GM12878 (cell line): Measurements from ENCODE around the gene BICDL2. TPM values are rescaled to one million over a fixed set of nuclear protein-coding genes. Genes with fewer than 3 reads are reported as not detected.

Source experiments
- ATAC-seq: fragments of 200-7000 bp; cut with Tn5 transposase; 3 replicates; pipeline ENCODE4 v1.9.1; 2020; ENCODE audit warnings: mild to moderate bottlenecking, moderate library complexity
- BruUV-seq: library from RNA; stranded (reverse); fragments of 400-500 nt; replicated peaks from 2 replicates; lab custom pipeline; 2021; lab: Mats Ljungman, UMichigan
- CTCF ChIA-PET: fragments of 300-600 bp; sonication (Branson Sonifier 250); formaldehyde crosslinking; extraction: SDS; loops from one replicate; lab custom pipeline; 2021; ENCODE audit warnings: inconsistent platforms; lab: Yijun Ruan, JAX
- POLR2A ChIA-PET: fragments of 350-600 bp; formaldehyde crosslinking; extraction: SDS; loops from one replicate; lab custom pipeline; 2021; ENCODE audit warnings: inconsistent platforms; lab: Charles Lee
- RAD21 ChIA-PET: fragments of 300-600 bp; sonication (Branson Sonifier 250); formaldehyde crosslinking; loops from one replicate; lab custom pipeline; 2023; ENCODE audit warnings: antibody characterized with exemption; ENCODE audit not compliant: unreplicated experiment; lab: Charles Lee
- SMC1A ChIA-PET: fragments of 300-600 bp; sonication (Branson Sonifier 250); formaldehyde crosslinking; loops from one replicate; lab custom pipeline; 2023; ENCODE audit not compliant: unreplicated experiment, uncharacterized antibody; lab: Charles Lee
- DNase-seq: peaks from one replicate; pipeline ENCODE4 v3.0.0-alpha.2; 2011; ENCODE audit warnings: low read depth, low spot score
- FAIRE-seq: peaks from 3 replicates; lab custom pipeline; 2011; peaks lifted over from hg19 to GRCh38; lab: Jason Lieb, UNC
- H2AFZ ChIP-seq: 2 replicates; pipeline ENCODE4 v1.6.0; 2011; ENCODE audit warnings: low read depth, low read length, control low read depth; ENCODE audit not compliant: control insufficient read depth
- H3K27ac ChIP-seq: 2 replicates; pipeline ENCODE4 v1.5.1; 2011; ENCODE audit warnings: control low read depth; ENCODE audit not compliant: control insufficient read depth, insufficient read depth
- H3K27me3 ChIP-seq, 2 experiments: replicated peaks in 1 of 2; 2 replicates each; pipeline versions ENCODE4 v1.6.0 to v1.6.1; 2011; ENCODE audit warnings: low read length in 1 of 2; ENCODE audit not compliant: control insufficient read depth in 2 of 2, insufficient read depth in 2 of 2
- H3K36me3 ChIP-seq, 2 experiments: 2 replicates each; pipeline ENCODE4 v1.5.1; 2011; ENCODE audit warnings: low read length in 1 of 2; ENCODE audit not compliant: control insufficient read depth in 2 of 2, insufficient read depth in 2 of 2
- H3K4me1 ChIP-seq: 2 replicates; pipeline ENCODE4 v1.6.1; 2011; ENCODE audit warnings: mild to moderate bottlenecking, low read length, moderate library complexity, mixed read lengths; ENCODE audit not compliant: control insufficient read depth, insufficient read depth
- H3K4me2 ChIP-seq: 2 replicates; pipeline ENCODE4 v1.6.0; 2011; ENCODE audit warnings: control low read depth; ENCODE audit not compliant: control insufficient read depth, insufficient read depth
- H3K4me3 ChIP-seq: fragments of 200-600 bp; sonication (generic); 2 replicates; pipeline ENCODE4 v1.5.1; 2016
- H3K79me2 ChIP-seq: 2 replicates; pipeline ENCODE4 v1.6.0; 2011; ENCODE audit warnings: low read length; ENCODE audit not compliant: control insufficient read depth, insufficient read depth
- H3K9ac ChIP-seq: 2 replicates; pipeline ENCODE4 v1.8.0; 2011; ENCODE audit warnings: low read length, control low read depth, mixed read lengths; ENCODE audit not compliant: control insufficient read depth, insufficient read depth
- H3K9me3 ChIP-seq: replicated peaks from 3 replicates; pipeline ENCODE4 v1.5.1; 2011; ENCODE audit warnings: mild to moderate bottlenecking, low read length; ENCODE audit not compliant: control insufficient read depth, insufficient read depth
- H4K20me1 ChIP-seq: 2 replicates; pipeline ENCODE4 v1.6.0; 2011; ENCODE audit not compliant: control insufficient read depth, insufficient read depth
- EED ChIP-seq: sonication (generic); IDR thresholded peaks from 2 replicates; pipeline ENCODE4 v1.6.1; 2016; ENCODE audit warnings: antibody characterized with exemption, low read depth
- EGR1 ChIP-seq, 2 experiments: IDR thresholded peaks; 1 replicate in 1 of 2; 2 replicates in 1 of 2; pipeline ENCODE4 v1.6.1; 2011 to 2012; ENCODE audit warnings: low read depth in 2 of 2, low read length in 2 of 2, borderline replicate concordance in 1 of 2, mild to moderate bottlenecking in 1 of 2, moderate library complexity in 1 of 2
- EP300 ChIP-seq, 2 experiments: fragments of 150-350 bp in 1 of 2; IDR thresholded peaks; 2 replicates each; pipeline ENCODE4 v1.6.1; 2011 to 2012; ENCODE audit warnings: low read depth in 2 of 2, low read length in 2 of 2, borderline replicate concordance in 1 of 2, improper control_type of control experiment in 1 of 2, inconsistent platforms in 1 of 2; ENCODE audit not compliant: control insufficient read depth in 1 of 2
- IKZF1 ChIP-seq: fragments of 450-650 bp; conservative IDR thresholded peaks from 2 replicates; pipeline ENCODE4 v1.6.1; 2017; ENCODE audit warnings: antibody characterized with exemption, mild to moderate bottlenecking
- MYC ChIP-seq: IDR thresholded peaks from 2 replicates; pipeline ENCODE4 v1.6.1; 2011; ENCODE audit warnings: mild to moderate bottlenecking, low read length, moderate library complexity, inconsistent platforms; ENCODE audit not compliant: insufficient read depth, insufficient replicate concordance, insufficient read length, severe bottlenecking
- PAX8 ChIP-seq: fragments of 450-650 bp; IDR thresholded peaks from 2 replicates; pipeline ENCODE4 v1.6.1; 2017; ENCODE audit warnings: mild to moderate bottlenecking, moderate library complexity
- PKNOX1 ChIP-seq: fragments of 450-650 bp; IDR thresholded peaks from 2 replicates; pipeline ENCODE4 v1.6.1; 2016; ENCODE audit warnings: mild to moderate bottlenecking
- POLR2A ChIP-seq: IDR thresholded peaks from 2 replicates; pipeline ENCODE4 v1.6.1; 2011; ENCODE audit warnings: low read depth, mild to moderate bottlenecking, low read length
- SIN3A ChIP-seq: IDR thresholded peaks from 2 replicates; pipeline ENCODE4 v1.6.1; 2012; ENCODE audit warnings: low read depth, low read length, improper control_type of control experiment
- SIX5 ChIP-seq: IDR thresholded peaks from 2 replicates; pipeline ENCODE4 v1.6.1; 2011; ENCODE audit warnings: mild to moderate bottlenecking, low read depth, low read length, moderate library complexity; ENCODE audit not compliant: severe bottlenecking
- SRF ChIP-seq, 2 experiments: IDR thresholded peaks; 2 replicates each; pipeline ENCODE4 v1.6.1; 2011; ENCODE audit warnings: low read depth in 2 of 2, low read length in 2 of 2, mild to moderate bottlenecking in 1 of 2, moderate library complexity in 1 of 2
- ZBTB40 ChIP-seq: fragments of 450-650 bp; IDR thresholded peaks from 2 replicates; pipeline ENCODE4 v1.6.1; 2016; ENCODE audit warnings: mild to moderate bottlenecking, moderate library complexity, borderline replicate concordance
- ZNF384 ChIP-seq: IDR thresholded peaks from 2 replicates; pipeline ENCODE4 v1.6.1; 2012; ENCODE audit warnings: low read depth, mild to moderate bottlenecking, low read length, improper control_type of control experiment, borderline replicate concordance
- WGBS: methylation state at CpG from one replicate; pipeline ENCODE4 v1.1.6; 2016; ENCODE audit warnings: low lambda C conversion rate; ENCODE audit not compliant: insufficient replicate concordance, insufficient coverage; ENCODE audit errors: missing lambda C conversion rate; 5-methylcytosine and 5-hydroxymethylcytosine counted together
- in situ Hi-C: fragments of 300-500 bp; cut with MboI; formaldehyde crosslinking; loops from 9 replicates; pipeline ENCODE4 v1.14.3; 2018; ENCODE audit warnings: mixed read lengths
- intact Hi-C: fragments of 100-400 bp; cut with micrococcal nuclease; formaldehyde crosslinking; loops from one replicate; pipeline ENCODE4 v1.14.2; 2022; ENCODE audit not compliant: unreplicated experiment
- polyA plus RNA-seq, 11 experiments: library from polyadenylated mRNA; depleted of rRNA in 4 of 11; unstranded in 6 of 11; stranded (reverse) in 5 of 11; fragments of >200 nt; fragmentation: Nextera tagmentation in 4 of 11; fragmentation: Illumina TruSeq in 1 of 11; extraction: Ambion mirVana in 4 of 11; extraction: Trizol in 1 of 11; gene quantifications; 1 replicate in 1 of 11; 2 replicates in 10 of 11; pipeline versions ENCODE4 v1.2.1 to v1.2.3, GENCODE V29; 2011 to 2016; ENCODE audit warnings: inconsistent platforms in 2 of 11, missing spikeins in 2 of 11, low read depth in 1 of 11
- total RNA-seq, 4 experiments: library from RNA; depleted of rRNA in 3 of 4; stranded (reverse); fragments of >200 nt in 3 of 4; fragmentation: Illumina TruSeq in 1 of 4; extraction: Trizol in 1 of 4; gene quantifications; 2 replicates each; pipeline versions ENCODE4 v1.2.1 to v1.2.3, GENCODE V29; 2013 to 2021
- TF ChIP-seq, protein P1 (sequence below): fragments of 450-650 bp; IDR thresholded peaks from 2 replicates; pipeline ENCODE4 v1.6.1; 2016; ENCODE audit warnings: mild to moderate bottlenecking

The BICDL2 gene
- total and polyA plus RNA-seq, 10 of the 15 experiments (the other 5 are each of a cell fraction or from before 2014, with no cell fraction given), result not detected

DNA sequence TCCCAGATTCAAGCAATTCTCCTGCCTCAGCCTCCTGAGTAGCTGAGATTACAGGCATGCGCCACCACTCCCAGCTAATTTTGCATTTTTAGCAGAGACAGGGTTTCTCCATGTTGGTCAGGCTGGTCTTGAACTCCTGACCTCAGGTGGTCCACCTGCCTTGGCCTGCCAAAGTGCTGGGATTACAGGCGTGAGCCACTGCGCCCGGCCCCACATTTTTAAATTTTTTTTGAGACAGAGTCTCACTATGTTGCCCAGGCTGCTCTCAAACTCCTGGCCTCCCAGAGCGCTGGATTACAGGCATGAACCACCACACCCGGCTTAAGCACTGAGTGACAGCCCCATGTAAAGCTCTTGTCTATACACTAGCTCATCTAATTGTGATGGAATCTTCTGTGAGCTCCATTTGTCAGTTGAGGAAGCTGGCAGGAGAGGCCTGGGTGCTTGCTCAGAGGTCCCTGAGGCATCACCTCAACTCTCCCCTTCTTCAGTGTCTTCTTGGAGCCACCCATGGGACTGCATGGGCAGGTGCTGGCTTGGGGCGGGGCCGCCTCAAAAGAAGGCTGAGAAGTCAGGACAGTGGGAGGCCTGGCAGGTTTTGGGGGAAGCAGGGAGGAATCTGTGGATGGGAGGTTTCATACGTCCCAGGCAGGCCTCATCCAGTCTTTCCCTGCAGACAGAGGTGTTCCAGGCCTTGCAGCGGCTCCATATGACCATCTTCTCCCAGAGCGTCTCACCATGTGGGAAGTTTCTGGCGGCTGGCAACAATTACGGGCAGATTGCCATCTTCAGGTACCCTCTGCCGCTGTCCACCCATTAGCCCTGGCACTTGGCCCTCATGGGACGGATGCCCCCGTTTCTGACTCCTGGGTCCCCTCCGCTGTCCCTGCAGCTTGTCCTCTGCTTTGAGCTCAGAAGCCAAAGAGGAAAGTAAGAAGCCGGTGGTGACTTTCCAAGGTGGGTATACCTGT, 11.4 kb downstream of the BICDL2 start:
- ChIA-PET CTCF (interaction anchor here (1.1 to 18.2 kb wide), 4 partner anchors 16 to 105 kb away, joined by 3 to 421 read pairs (median 6); no protein-coding TSS in a partner anchor), RAD21 (interaction anchor here (0.7 to 4.4 kb wide), 2 partner anchors 21 to 154 kb away, joined by 4 to 34 read pairs; no protein-coding TSS in a partner anchor), POLR2A (interaction anchor here (0.7 to 1.2 kb wide), 4 partner anchors 17 to 73 kb away, joined by 3 to 9 read pairs (median 4); no protein-coding TSS in a partner anchor), SMC1A (interaction anchor here (1.3 to 10.1 kb wide), 2 partner anchors 20 to 110 kb away, joined by 5 to 91 read pairs; partner anchors contain the start of gene ZNF213)
- BruUV-seq, result no TSS peak
- in situ Hi-C loops (no loop called here), intact Hi-C loops (no loop called here)
- no peaks in the 10 kb centered on the region for H3K9me3 ChIP-seq
- H3K27me3 ChIP-seq, result peaks cover 6 to 8% of the 10 kb centered on the region in 2 experiments
- ATAC-seq, result no peak
- H4K20me1 ChIP-seq, result 0 out of 2 replicates have a peak, but pooled peaks cover 3% of the 10 kb centered on the region
- FAIRE-seq, result no peak
- no peak overlapping the region for H2AFZ ChIP-seq
- 82% methylated on average over 17 of the region's 18 CpGs for WGBS
- no peak overlapping the region for H3K27ac ChIP-seq
- no peak overlapping the region for H3K9ac ChIP-seq
- DNase-seq, result no peak
- no peak overlapping the region for H3K4me2 ChIP-seq
- no peaks in the 10 kb centered on the region for H3K79me2 ChIP-seq
- H3K36me3 ChIP-seq, result peaks cover 4 to 7% of the 10 kb centered on the region in 2 experiments; a peak in 3 of 4 replicates
- H3K4me3 ChIP-seq, result no peak overlapping the region
- H3K4me1 ChIP-seq, result peaks cover 25% of the 10 kb centered on the region
- TF ChIP-seq EP300 (IDR thresholded peaks at IDR 0.05; ENCODE audit: borderline replicate concordance in 1 of 2, control insufficient read depth in 1 of 2, low read depth in 2 of 2, low read length in 2 of 2) (no peak), PAX8 (no peak), SRF (IDR thresholded peaks at IDR 0.05; ENCODE audit: low read depth in 2 of 2, low read length in 2 of 2) (no peak), EGR1 (IDR thresholded peaks at IDR 0.05; ENCODE audit: borderline replicate concordance in 1 of 2, low read depth in 2 of 2, low read length in 2 of 2) (no peak), ZBTB40 (no peak), MYC (no peak), POLR2A (no peak), SIN3A (no peak), IKZF1 (no peak), SIX5 (no peak), PKNOX1 (no peak), EED (no peak), ZNF384 (no peak)
- TF ChIP-seq, protein P1, sequence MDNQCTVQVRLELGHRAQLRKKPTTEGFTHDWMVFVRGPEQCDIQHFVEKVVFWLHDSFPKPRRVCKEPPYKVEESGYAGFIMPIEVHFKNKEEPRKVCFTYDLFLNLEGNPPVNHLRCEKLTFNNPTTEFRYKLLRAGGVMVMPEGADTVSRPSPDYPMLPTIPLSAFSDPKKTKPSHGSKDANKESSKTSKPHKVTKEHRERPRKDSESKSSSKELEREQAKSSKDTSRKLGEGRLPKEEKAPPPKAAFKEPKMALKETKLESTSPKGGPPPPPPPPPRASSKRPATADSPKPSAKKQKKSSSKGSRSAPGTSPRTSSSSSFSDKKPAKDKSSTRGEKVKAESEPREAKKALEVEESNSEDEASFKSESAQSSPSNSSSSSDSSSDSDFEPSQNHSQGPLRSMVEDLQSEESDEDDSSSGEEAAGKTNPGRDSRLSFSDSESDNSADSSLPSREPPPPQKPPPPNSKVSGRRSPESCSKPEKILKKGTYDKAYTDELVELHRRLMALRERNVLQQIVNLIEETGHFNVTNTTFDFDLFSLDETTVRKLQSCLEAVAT, result no peak
